Skin epidermis (tissue), 12 donors: ENCODE results near the gene WNT6.

Experiments used
- H3K27ac ChIP-seq, 21 experiments: fragments of 200-600 bp; sonication (generic) in 11 of 21; one replicate each; pipeline ENCODE4 v1.5.0; 2020; ENCODE audit warnings: mild to moderate bottlenecking in 3 of 21, inconsistent platforms in 2 of 21, moderate library complexity in 2 of 21
- H3K4me3 ChIP-seq, 7 experiments: fragments of 200-600 bp; sonication (generic) in 2 of 7; one replicate each; pipeline ENCODE4 v1.5.0; 2020; ENCODE audit warnings: inconsistent platforms in 2 of 7, mild to moderate bottlenecking in 2 of 7, moderate library complexity in 1 of 7

Gene WNT6

DNA sequence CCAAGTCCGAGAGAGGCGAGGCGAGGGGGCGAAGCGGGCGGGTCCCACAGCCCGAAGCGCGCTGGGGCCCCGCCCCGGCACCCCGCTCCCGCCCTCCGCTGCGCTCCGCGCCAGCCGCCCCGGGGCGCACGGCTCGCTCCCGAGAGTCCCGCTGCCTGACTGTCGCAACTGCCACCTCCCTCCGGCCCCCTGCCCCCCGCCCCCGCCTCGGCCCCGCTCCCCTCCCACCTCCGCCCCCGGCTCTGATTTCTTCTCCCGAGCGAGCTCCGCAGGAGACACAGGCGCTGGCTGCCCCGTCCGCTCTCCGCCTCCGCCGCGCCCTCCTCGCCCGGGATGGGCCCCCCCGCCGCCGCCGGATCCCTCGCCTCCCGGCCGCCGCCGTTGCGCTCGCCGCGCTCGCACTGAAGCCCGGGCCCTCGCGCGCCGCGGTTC is at the start of gene WNT6:
TSS of gene WNT6 (plus strand) at position 250 of the 432 bp plus-strand sequence. CDS start 233 bp downstream, outside the sequence.
- peak within 1 kb of the TSS; percentile 17 to 46 (median 26) for H3K4me3 ChIP-seq
- H3K27ac ChIP-seq = peak within 1 kb of the TSS in 3 of 21 experiments; percentile 39 to 70 (median 51)

DNA sequence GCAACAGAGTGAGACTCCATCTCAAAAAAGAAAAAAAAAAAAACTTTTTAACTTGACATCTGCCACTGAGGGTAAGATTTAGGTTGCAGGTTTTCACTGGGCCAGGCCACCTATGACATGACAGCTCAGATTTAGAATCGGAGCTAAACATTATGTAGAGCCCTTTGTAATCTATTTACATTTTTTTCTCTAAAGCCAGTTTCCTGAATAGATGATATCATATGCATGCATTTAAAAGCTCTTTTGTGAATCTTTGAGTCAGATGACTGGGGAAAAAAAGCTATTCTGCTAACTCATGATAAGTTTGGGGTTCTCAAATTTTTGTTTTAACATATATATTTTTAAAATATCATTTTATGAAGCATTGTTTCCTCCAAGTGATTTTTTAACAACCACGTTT is 49.3 kb upstream of the WNT6 start:
- Histone ChIP-seq H3K27ac (no peak overlapping the region), H3K4me3 (no peak overlapping the region)

DNA sequence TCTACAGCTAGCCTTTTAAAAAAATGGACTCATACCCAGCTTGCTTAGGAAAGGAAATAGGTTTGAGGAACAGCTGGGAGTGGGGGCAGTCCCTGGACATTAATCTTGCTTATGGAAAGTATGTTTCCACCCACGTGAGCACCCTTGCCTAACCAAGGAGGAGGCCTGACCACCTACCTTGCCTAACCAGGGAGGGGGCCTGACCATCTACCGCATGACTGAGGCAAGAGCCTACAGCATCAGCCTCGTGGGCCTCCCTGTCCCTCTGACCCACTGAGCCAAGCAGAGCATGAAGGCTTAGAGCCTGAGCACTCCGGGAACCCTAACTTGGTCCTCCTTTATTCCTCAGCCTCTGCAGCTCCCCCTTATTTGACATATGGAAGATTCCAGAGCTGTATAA is 48.2 kb upstream of the WNT6 start:
- Histone ChIP-seq H3K4me3 (no peak overlapping the region), H3K27ac (no peak overlapping the region)

DNA sequence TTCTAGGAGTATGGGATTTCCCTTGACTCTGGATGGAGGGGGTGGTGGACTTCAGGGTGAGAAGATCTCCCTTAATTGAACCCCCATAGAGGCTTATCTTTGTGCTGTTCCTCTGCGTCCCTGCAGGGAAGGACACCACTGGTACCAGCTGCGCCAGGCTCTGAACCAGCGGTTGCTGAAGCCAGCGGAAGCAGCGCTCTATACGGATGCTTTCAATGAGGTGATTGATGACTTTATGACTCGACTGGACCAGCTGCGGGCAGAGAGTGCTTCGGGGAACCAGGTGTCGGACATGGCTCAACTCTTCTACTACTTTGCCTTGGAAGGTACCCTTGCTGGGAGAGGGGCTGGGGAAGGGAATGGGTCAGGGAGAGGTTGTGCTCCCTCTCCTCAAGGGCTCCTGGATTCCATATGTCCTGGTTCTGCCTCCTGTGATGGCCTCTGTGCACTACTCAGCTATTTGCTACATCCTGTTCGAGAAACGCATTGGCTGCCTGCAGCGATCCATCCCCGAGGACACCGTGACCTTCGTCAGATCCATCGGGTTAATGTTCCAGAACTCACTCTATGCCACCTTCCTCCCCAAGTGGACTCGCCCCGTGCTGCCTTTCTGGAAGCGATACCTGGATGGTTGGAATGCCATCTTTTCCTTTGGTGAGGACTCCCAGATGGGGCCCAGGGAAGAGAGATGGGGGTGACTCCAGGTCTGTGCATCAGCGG is 47.3 kb upstream of the WNT6 start:
- H3K27ac ChIP-seq = no peak overlapping the region

DNA sequence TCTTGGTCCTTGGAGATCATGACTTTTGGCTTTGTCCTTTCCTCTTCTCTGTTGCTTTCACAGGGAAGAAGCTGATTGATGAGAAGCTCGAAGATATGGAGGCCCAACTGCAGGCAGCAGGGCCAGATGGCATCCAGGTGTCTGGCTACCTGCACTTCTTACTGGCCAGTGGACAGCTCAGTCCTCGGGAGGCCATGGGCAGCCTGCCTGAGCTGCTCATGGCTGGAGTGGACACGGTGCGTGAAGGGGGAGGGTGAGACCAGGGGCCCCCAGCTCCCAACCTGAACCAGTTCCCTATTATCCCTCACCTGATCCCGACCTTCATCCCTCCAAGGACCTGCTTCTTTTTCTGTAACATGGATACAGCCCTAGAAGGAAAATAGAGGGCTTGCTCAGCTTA is 46.7 kb upstream of the WNT6 start:
- no peak overlapping the region for H3K27ac ChIP-seq
- H3K4me3 ChIP-seq = no peak overlapping the region

More for the DNA sequence above, 47.3 kb upstream of the WNT6 start:
- no peak overlapping the region for H3K4me3 ChIP-seq

DNA sequence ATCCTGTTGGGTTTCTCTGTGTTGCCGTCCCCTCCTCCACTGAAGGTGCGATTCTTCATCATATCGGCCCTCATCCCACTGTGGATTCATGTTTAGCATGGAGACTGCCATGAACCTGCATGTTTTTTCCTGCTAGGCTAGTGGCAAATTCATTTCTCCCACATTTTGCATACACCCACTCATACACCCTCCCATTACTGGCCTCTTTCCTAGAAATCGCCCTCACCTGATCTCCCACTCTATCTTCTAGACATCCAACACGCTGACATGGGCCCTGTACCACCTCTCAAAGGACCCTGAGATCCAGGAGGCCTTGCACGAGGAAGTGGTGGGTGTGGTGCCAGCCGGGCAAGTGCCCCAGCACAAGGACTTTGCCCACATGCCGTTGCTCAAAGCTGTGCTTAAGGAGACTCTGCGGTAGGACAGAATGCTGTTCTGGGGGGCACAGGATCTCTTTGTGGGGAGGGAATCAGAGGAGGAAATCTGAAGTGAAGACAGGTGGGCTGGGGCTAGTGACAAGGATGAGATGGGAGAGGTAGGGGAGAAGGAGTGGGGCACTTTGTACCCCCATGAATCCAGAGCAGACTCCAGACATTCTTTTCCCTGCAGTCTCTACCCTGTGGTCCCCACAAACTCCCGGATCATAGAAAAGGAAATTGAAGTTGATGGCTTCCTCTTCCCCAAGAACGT is 45.7 kb upstream of the WNT6 start:
- no peak overlapping the region for H3K4me3 ChIP-seq
- peak overlapping the region in 4 of 21 experiments; percentile 6 to 61 (median 34) for H3K27ac ChIP-seq

DNA sequence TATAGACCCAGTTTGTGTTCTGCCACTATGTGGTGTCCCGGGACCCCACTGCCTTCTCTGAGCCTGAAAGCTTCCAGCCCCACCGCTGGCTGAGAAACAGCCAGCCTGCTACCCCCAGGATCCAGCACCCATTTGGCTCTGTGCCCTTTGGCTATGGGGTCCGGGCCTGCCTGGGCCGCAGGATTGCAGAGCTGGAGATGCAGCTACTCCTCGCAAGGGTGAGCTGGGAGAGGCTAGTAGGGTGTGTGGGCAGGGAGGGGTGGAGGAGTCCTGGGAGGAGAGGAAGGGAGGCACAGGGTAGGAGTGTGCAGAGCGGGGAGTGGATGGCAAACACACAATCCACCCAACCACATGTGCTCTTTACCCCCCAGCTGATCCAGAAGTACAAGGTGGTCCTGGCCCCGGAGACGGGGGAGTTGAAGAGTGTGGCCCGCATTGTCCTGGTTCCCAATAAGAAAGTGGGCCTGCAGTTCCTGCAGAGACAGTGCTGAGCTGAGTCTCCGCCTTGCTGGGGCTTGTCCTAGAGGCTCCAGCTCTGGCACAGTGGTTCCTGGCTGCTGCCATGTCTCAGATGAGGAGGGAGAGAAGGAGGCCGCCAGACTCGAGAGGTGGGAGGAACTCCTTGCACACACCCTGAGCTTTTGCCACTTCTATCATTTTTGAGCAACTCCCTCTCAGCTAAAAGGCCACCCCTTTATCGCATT is 44.9 kb upstream of the WNT6 start:
- no peak overlapping the region for H3K4me3 ChIP-seq
- peak overlapping the region in 7 of 21 experiments; percentile 6 to 61 (median 22) for H3K27ac ChIP-seq

DNA sequence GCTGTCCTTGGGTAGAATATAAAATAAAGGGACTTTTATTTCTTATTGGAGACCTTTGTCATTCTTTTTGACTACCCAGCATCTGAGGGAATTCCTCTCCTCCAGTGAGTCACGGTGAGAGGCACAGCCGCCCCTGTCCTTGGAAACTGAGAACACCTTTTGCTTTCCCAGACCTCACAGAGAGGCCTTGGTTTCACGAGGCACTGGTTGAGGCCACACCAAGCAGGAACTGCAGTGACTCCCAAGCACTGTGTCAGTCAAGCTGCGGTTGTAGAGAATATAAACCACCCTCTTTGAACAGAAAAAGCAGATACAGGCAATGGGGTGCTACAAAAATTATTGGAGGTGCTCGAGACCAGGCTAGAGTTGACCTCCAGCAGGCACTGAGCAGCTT is 44.4 kb upstream of the WNT6 start:
- Histone ChIP-seq H3K27ac (peak overlapping the region in 3 of 21 experiments; percentile 6 to 27 (median 22)), H3K4me3 (no peak overlapping the region)

DNA sequence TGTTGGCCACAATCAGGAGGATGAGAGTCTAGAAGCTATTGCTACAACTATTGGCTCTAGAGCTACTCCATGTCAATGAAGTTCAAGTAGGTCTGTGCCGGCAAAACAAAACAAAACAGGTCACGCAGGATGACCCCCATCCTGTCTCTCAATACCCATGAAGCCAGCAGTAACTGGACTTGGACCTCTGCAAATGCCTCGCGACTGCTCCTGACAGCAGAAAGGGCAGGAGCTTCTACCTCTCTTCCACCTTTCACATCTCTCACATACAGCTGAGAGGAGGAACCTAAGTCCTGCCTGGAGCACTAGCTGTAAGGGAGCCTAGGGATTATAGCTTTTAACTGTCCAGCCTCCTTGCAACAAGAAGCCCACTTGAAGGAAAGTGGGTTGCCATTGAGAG is 44.0 kb upstream of the WNT6 start:
- H3K4me3 ChIP-seq = no peak overlapping the region
- H3K27ac ChIP-seq = peak overlapping the region in 3 of 21 experiments; percentile 6 to 27 (median 22)

DNA sequence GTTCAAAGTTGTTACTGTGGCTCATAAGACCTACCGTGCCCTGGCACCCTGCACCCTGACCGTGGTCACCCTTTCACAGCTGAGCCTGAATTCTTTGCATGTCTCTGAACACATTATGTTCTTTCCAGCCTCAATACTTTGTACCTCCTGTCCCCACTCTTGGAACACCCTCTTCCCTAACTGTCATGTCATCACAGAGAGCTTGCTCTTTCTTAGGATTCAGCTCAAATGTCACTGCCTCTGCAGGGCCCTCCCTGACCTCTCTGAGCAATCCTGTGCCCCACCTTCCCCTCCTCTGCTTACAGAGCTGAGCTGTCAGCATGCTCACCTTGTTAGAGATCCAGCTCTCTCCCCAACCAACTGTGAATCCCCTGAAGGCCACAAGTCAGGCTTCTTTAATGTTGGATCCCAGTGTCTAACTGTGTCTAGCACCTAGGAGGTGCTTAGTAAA is 43.0 kb upstream of the WNT6 start:
- Histone ChIP-seq H3K27ac (no peak overlapping the region), H3K4me3 (no peak overlapping the region)

DNA sequence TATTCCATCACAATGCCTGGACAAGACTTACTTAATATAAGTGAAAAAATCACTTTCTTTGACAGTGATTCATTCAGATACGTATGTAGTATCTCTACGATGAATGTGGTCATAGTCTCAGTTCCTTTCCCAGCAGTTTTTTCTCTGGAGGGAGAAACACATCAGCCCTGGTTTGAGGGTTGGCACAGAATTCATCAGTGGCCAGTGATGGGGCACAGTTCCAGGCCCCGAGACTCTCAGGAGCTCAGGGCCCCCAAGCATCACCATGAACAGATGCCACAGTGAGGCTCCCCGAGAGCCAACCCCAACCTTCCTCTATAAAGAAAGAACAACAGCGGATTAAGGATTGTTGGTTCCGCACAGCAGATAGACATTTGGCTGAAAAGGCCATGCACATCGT is 40.5 kb upstream of the WNT6 start:
- H3K27ac ChIP-seq = no peak overlapping the region
- H3K4me3 ChIP-seq = no peak overlapping the region

DNA sequence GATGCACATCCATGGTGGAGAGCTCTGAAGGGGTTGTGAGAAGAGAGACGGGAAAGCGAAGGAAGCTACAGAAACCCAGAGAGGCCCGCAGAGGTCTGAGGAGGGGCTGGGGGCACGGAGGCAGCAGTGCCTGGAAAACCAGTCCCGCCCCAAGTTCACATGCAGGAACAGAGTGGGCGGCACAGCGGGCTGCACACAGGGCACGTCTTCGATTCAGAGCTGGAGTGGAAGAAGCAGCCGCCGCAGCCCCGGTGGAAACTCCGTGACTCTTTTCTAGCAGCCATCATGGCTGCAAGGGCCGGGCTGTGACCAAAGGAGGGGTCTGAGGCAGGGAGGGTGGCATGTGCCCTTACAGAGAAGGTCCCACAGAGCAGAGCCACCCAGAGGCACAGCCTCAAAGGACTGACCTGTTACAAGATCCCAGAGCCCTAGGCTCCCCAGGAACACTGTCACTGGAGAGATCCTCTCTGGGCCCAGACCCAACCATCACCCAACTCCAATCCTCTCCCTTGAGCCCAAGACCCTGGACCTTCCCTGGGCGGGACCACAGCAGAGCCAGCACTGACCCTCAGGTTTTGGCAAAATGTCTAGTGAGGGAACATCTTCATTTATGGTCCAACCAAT is 38.7 kb upstream of the WNT6 start:
- peak overlapping the region in 2 of 21 experiments; percentile 49 to 54 for H3K27ac ChIP-seq
- H3K4me3 ChIP-seq = no peak overlapping the region

DNA sequence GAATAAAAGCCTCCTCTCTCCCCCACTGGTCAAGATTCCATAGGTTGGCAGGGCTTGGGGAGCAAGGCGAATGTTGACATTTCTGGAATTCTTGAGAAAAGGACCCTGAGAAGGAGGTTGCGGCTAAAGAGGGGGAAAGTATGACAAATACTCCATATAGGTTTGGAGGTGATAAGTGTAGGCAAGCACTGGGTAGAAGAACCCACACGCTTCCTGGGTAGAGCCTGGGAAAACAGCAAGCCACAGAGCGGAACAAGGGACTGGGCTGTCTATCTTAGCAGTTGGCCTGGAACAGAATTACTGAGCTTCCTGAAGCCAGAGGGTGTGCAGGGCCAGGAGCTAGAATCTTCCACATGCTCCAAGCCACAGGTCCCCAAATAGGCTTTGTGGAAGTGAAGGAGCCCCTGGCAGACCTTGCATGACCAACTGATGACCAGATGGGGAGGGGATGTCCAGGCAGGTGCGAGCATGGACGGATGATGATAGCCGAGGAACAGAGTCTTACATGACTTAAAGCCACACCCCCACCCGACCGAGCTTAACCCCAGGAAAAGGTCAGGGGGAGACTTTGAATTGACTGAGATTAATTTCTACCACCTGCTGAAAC is 37.9 kb upstream of the WNT6 start:
- no peak overlapping the region for H3K4me3 ChIP-seq
- no peak overlapping the region for H3K27ac ChIP-seq

DNA sequence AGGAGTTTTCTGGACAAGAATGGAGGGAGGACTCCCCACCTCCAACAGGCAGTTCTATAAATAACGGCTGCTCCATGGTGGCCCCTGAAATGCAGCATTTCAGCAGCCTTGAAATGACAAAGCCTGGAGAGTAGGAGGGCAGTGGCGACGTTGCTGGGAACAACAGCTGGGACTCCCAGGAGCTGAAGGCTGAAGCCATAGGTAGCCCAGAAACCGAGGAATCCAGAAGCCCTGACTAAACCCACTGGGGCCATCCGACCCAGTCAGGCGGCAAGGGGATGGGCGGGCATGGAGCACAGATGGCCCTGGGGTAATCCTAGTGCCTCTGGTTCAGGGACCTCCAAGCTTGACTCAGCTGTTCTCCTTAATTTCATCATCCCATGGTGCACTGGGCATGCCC is 37.0 kb upstream of the WNT6 start:
- Histone ChIP-seq H3K4me3 (no peak overlapping the region), H3K27ac (no peak overlapping the region)

DNA sequence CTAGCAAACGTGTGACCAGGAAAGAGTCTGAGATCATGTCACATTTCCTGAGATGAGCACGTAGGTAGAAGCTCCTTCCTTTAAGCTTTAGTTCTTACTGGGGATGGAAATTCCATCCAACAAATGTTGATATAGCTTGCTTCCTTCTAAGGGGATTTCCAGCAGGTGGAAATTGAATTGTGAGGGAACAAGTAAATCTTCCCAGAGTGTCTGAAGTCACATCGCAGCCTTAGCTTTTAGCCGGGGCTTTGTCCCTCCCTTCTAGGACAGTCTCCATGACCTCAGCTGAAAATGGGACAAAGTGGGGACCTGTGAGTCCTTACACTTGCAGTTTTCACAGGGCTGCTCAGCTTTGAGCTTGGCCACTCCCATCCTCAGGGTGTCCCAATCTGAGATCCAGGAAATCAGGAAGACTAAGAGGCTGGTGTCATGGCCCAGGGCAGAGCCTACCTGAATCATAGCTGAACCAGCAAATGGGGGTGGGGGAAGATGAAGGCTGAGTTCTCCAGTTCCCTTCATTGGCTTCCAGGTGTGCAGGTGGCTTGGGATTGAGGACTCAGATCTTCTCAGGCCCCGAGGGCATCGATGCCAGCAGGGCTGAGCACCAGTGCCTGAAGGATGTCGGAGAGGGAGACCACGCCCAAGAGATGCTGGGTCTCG is 36.3 kb upstream of the WNT6 start:
- H3K27ac ChIP-seq = no peak overlapping the region
- H3K4me3 ChIP-seq = no peak overlapping the region

DNA sequence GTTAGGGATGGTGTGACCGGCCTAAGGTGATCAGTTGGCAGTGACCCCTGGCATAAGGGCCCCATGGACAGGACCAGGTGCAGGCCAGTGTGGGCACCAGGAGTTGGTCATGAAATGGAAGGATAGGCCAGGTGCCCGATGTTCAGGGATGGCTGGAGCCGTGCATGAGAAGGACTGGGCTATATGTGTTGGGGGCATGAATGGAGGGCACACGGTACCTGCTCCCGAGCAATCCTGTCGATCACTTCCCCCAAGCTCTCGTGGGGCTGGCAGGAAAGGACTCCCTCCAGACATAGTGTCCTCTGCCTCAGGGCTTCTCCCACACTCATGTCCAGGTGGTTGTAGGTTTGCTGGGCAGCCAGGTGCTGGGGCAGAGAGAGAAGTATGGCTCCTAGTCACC is 35.6 kb upstream of the WNT6 start:
- no peak overlapping the region for H3K27ac ChIP-seq
- H3K4me3 ChIP-seq = no peak overlapping the region

DNA sequence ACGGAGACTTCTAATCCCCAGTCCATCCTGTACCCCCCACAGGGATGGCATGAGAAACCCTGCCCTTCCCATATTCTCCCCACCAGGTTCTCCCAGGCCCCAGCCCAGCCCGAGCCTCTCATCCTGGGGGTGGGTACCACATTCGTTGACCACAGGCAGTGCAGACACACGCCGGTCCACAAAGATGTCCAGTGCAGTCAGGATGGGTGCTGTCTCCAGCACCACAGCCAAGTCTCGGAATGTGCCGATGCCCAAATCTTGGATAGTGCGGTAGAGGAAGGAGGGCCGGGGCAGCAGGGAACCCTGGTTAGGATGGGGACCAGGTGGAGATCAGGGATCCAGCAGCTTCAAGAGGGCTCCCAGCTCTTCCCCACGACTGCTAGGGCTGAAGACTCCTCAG is 32.8 kb upstream of the WNT6 start:
- Histone ChIP-seq H3K4me3 (no peak overlapping the region), H3K27ac (no peak overlapping the region)

DNA sequence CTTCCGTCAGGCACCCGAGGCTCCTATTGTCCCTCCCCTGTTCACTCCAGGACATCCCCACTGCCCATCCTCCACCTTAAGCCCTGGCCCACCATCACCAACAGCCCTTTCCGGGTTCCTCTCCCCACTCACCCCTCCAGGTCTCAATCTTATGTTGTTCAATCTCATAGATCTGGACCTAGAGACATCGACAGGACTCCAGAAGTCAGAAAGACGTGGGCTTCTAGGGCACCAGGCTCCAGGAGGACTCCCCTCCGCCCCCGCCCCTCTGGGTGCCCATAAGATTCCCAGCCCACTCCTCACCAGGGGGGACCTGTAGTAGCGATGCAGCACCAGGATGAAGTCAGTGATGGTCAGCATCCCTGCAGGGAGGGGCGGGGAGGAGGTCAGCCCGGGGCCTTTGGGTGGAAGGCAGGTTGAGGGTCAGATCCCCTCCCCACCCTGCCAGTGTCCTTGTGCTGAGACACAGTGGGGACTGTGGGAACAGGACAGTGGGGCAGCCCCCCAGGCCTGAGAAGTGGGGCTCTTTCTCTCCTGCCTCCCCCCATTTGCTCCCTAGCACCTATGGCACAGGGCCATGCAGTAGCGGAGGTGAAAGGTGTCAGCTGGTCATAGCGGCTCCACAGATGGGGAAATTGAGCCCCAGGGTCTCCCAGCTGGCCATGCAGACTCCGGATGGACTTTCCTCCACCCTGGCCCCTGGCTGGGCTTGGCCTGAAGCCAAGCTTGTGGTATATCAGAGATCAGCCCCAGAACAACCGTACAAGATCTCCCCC is 31.7 kb upstream of the WNT6 start:
- H3K27ac ChIP-seq = no peak overlapping the region
- no peak overlapping the region for H3K4me3 ChIP-seq

DNA sequence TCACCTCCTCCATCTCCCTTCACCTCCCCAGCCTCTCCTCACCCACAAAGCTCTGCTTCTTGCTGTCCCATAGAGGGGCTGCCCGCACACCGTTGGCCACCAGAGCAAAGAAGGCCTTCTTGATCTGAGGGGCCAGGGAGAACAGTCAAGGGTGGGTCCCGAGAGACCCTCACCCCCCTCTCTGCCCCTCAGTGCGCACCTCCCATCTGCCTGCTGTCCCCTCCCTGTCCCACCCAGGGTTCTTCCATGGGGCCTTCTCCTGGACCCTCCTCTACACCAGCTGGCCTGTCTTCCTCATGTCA is 31.2 kb upstream of the WNT6 start:
- Histone ChIP-seq H3K27ac (no peak overlapping the region), H3K4me3 (no peak overlapping the region)
